ENCODE measurements around the gene TYK2.

- TF ChIP-seq CTCF (IDR thresholded peaks at IDR 0.05): no peak
- TF ChIP-seq POLR2A (IDR thresholded peaks at IDR 0.05): no peak
These were observed 63.1 kb downstream of the TYK2 start for GRCh38 chr19:10317045-10317856.

Data from body of pancreas (tissue), 4 donors.